Kidney epithelial cell (primary cell): ENCODE results near the gene MC1R. TPM values are rescaled to one million over a fixed set of nuclear protein-coding genes. Genes with fewer than 3 reads are reported as not detected.

Experiments
- DNase-seq: peaks from one replicate; pipeline ENCODE4 v3.0.0-alpha.2; 2010; ENCODE audit warnings: low read depth
- H3K27me3 ChIP-seq: 2 replicates; pipeline ENCODE4 v1.6.0; 2011; ENCODE audit warnings: low read length; ENCODE audit not compliant: control insufficient read depth, insufficient read depth
- H3K36me3 ChIP-seq: 2 replicates; pipeline ENCODE4 v1.5.1; 2011; ENCODE audit warnings: low read length; ENCODE audit not compliant: control insufficient read depth, insufficient read depth
- H3K4me3 ChIP-seq: 2 replicates; pipeline ENCODE4 v1.5.1; 2011; ENCODE audit warnings: low read depth, mild to moderate bottlenecking, control low read depth, low read length
- total RNA-seq: library from RNA; depleted of rRNA; stranded (reverse); fragments of >200 nt; gene quantifications from 2 replicates; pipeline ENCODE4 v1.2.3, GENCODE V29; 2015
- TF ChIP-seq, protein P1 (sequence below): IDR thresholded peaks from 2 replicates; pipeline ENCODE4 v1.5.1; 2011; ENCODE audit warnings: mild to moderate bottlenecking, moderate library complexity, low read length, control low read depth, inconsistent platforms; ENCODE audit not compliant: insufficient read depth, poor library complexity, severe bottlenecking

The MC1R gene
- total RNA-seq, 1 donor from 2014 or later = 3.0 TPM

DNA sequence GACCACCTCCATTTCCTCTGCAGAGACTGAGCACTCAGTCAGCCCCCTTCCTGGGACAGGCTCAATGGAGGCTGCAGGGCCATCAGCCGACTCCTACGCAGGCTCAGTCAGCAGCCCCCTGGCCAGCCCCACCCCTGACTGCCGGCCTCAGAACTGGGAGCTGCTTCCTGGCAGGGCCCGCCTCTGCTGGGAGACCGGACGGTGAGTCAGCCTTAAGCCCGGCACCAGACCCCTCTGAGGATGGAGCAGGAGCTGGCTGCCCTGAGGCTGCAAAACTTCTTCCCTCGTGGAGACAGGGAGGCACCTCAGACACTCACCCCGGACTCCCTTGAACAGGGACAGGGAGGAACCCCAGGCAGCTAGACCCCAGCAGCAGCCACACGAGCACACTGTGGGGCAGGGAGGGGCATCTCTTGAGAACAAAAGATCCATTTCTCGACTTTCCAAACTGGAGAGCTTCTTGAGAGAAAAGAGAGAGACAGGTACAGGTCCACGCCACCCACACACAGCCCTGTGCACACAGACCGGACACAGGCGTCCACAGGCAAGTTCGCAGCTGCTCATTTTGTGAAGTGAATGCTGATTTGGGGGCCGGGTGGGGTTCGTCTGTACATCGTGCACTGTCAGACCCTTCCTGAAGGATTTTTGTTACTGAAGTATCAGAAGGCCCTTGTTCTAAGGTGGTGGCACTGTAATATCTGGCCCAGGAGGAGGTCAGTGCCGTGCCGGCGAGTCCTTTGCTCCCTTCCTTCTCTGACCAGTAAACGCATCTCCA is 3.2 kb downstream of the MC1R start:
- peak overlapping the region; percentile 61 for H3K4me3 ChIP-seq
- H3K27me3 ChIP-seq = no peaks in the 10 kb centered on the region
- TF ChIP-seq, protein P1, sequence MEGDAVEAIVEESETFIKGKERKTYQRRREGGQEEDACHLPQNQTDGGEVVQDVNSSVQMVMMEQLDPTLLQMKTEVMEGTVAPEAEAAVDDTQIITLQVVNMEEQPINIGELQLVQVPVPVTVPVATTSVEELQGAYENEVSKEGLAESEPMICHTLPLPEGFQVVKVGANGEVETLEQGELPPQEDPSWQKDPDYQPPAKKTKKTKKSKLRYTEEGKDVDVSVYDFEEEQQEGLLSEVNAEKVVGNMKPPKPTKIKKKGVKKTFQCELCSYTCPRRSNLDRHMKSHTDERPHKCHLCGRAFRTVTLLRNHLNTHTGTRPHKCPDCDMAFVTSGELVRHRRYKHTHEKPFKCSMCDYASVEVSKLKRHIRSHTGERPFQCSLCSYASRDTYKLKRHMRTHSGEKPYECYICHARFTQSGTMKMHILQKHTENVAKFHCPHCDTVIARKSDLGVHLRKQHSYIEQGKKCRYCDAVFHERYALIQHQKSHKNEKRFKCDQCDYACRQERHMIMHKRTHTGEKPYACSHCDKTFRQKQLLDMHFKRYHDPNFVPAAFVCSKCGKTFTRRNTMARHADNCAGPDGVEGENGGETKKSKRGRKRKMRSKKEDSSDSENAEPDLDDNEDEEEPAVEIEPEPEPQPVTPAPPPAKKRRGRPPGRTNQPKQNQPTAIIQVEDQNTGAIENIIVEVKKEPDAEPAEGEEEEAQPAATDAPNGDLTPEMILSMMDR = no peak

DNA sequence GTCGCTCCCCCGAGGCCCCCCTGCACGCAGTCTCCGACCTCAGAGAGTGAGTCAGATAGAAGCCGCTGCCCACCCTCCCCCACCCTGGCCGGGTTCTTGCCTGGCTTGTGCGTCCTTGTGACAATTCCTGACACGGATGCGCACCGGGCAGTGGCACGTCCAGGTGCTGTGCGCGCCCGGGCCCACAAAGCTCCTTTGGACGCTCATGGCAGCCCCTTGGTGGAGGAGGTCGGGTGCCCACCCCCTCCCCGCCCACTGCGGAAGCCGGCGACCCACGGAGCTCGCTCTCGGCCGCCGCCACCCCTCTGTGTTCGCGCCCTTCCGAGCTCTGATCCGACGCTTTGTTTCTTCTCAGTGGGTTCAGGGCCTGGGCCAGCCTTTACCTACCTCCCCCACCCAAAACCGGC is 3.8 kb downstream of the MC1R start:
- Histone ChIP-seq H3K4me3 (peak overlapping the region; percentile 61), H3K36me3 (no peaks in the 10 kb centered on the region), H3K27me3 (no peaks in the 10 kb centered on the region)
- TF ChIP-seq, protein P1 = no peak
- DNase-seq = peak; percentile 76

More for the DNA sequence above, 3.2 kb downstream of the MC1R start:
- peak; percentile 86 for DNase-seq
- no peaks in the 10 kb centered on the region for H3K36me3 ChIP-seq

DNA sequence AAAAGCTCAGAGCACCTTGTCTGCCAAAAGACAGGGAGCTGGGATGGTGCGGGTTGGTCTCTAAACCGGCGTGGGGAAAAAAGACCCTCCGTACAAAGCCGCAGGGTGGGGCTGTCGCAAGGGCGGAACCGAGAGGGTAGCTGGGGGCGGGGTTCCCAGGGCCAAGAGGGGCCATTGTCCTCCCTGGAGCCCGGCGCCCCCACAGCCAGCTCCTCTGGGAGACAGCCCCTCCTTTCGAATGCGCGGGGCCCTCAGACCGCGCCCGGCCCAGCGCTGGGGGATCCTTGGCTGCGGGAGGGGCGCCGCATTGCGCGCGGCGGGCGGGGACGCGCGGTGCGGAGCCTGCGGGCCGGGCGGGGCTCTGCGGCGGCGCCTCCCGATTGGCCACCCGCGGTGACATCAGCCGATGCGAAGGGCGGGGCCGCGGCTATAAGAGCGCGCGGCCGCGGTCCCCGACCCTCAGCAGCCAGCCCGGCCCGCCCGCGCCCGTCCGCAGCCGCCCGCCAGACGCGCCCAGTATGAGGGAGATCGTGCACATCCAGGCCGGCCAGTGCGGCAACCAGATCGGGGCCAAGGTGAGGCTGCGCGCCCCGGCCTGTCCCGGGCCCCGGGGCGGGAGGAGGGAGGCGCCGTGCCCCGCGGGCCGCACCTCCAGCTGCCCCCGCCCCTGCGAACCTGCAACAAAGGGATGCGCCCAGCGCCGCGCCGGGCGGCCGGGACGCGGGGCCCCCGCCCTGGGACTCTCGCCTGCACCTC is 4.4 kb downstream of the MC1R start, which contains the start of gene TUBB3:
Gene TUBB3, plus strand, starts transcription at position 459 of the 756 bp plus-strand sequence. Its CDS starts 60 bp downstream, at position 519.
- H3K36me3 ChIP-seq = no peaks in the 10 kb centered on the region
- TF ChIP-seq, protein P1 = no peak
- peak within 1 kb of the TSS; percentile 93 for H3K4me3 ChIP-seq
- no peak for DNase-seq
- H3K27me3 ChIP-seq = no peaks in the 10 kb centered on the region

DNA sequence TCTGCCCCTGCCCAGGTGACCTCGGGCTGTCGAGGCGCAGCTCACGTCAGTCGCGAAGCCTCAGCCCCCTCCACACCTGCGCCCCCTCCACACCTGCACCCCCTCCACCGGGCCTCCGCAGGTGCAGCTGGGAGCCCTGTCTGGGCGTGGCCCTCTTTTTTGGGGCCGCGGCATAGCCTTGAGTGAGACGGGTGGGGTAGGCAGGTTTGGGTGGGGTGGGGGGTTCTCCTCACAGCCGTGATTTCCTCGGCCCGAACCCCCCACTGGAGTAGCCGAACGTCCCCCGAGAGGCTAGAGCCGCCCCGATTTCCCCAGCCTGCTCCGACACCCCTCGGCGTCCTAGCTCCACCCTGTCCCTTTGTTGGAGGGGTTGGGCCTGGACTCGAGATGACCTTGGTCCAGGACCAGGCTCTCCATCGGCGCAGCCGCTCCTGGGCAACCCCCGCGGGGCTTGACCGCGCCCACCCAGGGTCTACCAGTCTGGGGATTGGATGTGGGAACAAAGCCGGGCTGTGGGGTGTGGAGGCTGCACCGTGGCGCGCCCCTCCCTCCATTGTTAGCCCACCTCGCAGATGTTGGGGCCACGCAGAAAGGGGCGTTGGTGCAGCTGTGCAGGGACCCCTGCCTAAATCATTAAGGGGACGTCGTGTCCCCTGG is 5.1 kb downstream of the MC1R start:
- Histone ChIP-seq H3K36me3 (no peaks in the 10 kb centered on the region), H3K4me3 (peak overlapping the region; percentile 93), H3K27me3 (no peaks in the 10 kb centered on the region)
- DNase-seq = no peak
- TF ChIP-seq, protein P1 = no peak

DNA sequence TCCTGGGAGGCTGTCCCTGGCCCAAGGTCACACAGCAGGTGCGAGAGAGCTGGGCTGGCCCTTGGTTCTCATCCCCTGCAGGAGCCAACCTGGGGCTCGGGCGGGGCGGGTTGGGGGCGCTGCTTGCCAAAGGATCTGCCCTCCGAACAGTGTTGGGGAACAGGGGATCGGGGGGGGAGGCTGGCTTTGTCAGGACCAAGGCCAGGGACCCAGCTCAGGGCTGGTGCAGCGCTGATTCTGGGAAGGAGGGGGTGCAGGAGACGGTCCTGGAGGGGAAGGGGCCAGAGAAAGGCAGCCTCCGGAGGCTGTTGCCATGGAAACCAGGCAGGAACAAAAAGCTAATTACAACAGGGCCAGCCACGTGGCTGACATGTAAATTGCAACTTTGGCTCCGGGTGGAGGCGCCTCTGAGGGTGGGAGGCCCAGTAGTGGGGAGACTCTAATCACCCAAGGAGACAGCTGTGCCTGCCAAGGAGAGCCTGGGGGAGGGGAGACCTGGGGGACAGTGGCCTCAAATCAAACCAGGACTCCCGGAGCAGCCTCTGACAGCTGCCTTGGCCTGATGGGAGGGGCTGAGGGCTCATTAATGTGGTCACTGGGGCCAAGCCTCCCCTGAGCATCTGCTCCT is 5.7 kb downstream of the MC1R start:
- TF ChIP-seq, protein P1 = no peak
- H3K27me3 ChIP-seq = no peaks in the 10 kb centered on the region
- no peaks in the 10 kb centered on the region for H3K36me3 ChIP-seq
- H3K4me3 ChIP-seq = peak overlapping the region; percentile 93
- DNase-seq = no peak
